Neutrophil (primary cell): ENCODE data around the gene STIM2.

ENCODE experiments used
- H3K27ac ChIP-seq: fragments of 200-600 bp; sonication (generic); 2 replicates; pipeline ENCODE4 v1.5.1; 2016; ENCODE audit warnings: mild to moderate bottlenecking, moderate library complexity
- H3K27me3 ChIP-seq: fragments of 200-600 bp; sonication (generic); 2 replicates; pipeline ENCODE4 v1.6.0; 2016; ENCODE audit warnings: mild to moderate bottlenecking
- H3K36me3 ChIP-seq: fragments of 200-600 bp; sonication (generic); 2 replicates; pipeline ENCODE4 v1.5.1; 2017
- H3K4me1 ChIP-seq, 2 experiments: fragments of 200-600 bp in 1 of 2; sonication (generic) in 1 of 2; 1 replicate in 1 of 2; 2 replicates in 1 of 2; pipeline versions ENCODE4 v1.5.1 to v1.6.1; 2013 to 2016; ENCODE audit warnings: low read depth in 1 of 2, low read length in 1 of 2, mild to moderate bottlenecking in 1 of 2, moderate library complexity in 1 of 2; ENCODE audit not compliant: control insufficient read depth in 1 of 2, insufficient read depth in 1 of 2
- H3K4me3 ChIP-seq, 2 experiments: fragments of 200-600 bp in 1 of 2; sonication (generic) in 1 of 2; 1 replicate in 1 of 2; 2 replicates in 1 of 2; pipeline ENCODE4 v1.5.1; 2013 to 2016; ENCODE audit warnings: low read depth in 1 of 2, low read length in 1 of 2, mild to moderate bottlenecking in 1 of 2, moderate library complexity in 1 of 2
- H3K9me3 ChIP-seq: fragments of 200-600 bp; sonication (generic); 2 replicates; pipeline ENCODE4 v1.5.1; 2016
- CTCF ChIP-seq: fragments of 200-600 bp; sonication (generic); IDR thresholded peaks from 2 replicates; pipeline ENCODE4 v1.5.1; 2016; ENCODE audit warnings: antibody characterized with exemption

Gene STIM2

GRCh38 chr4:26911254-26911653 lies 50.6 kb downstream of the STIM2 start:
- Histone ChIP-seq H3K36me3 (no peaks in the 10 kb centered on the region), H3K4me1 (no peaks in the 10 kb centered on the region), H3K27me3 (no peaks in the 10 kb centered on the region), H3K27ac (no peak overlapping the region), H3K4me3 (no peak overlapping the region), H3K9me3 (no peaks in the 10 kb centered on the region)
- no peak for TF ChIP-seq CTCF

- H3K4me1 ChIP-seq: peaks cover 0 to under 1% of the 10 kb centered on the region in 2 experiments
Observed at GRCh38 chr4:26912069-26912468, 51.4 kb downstream of the STIM2 start.

GRCh38 chr4:26912810-26913209 lies 52.2 kb downstream of the STIM2 start:
- Histone ChIP-seq H3K9me3 (no peaks in the 10 kb centered on the region), H3K27me3 (no peaks in the 10 kb centered on the region), H3K4me1 (peaks cover 0 to 4% of the 10 kb centered on the region in 2 experiments), H3K4me3 (no peak overlapping the region), H3K27ac (no peak overlapping the region), H3K36me3 (no peaks in the 10 kb centered on the region)
- TF ChIP-seq CTCF: no peak

More at GRCh38 chr4:26912069-26912468, 51.4 kb downstream of the STIM2 start:
- no peak for TF ChIP-seq CTCF
- no peak overlapping the region for H3K4me3 ChIP-seq
- no peaks in the 10 kb centered on the region for H3K9me3 ChIP-seq
- no peak overlapping the region for H3K27ac ChIP-seq
- no peaks in the 10 kb centered on the region for H3K27me3 ChIP-seq
- no peaks in the 10 kb centered on the region for H3K36me3 ChIP-seq

GRCh38 chr4:26916195-26916594 lies 55.6 kb downstream of the STIM2 start:
- H3K27me3 ChIP-seq: no peaks in the 10 kb centered on the region
- TF ChIP-seq CTCF: no peak
- peaks cover 0 to 4% of the 10 kb centered on the region in 2 experiments for H3K4me1 ChIP-seq
- no peak overlapping the region for H3K27ac ChIP-seq
- H3K4me3 ChIP-seq: no peak overlapping the region
- H3K36me3 ChIP-seq: peaks cover 19% of the 10 kb centered on the region
- no peaks in the 10 kb centered on the region for H3K9me3 ChIP-seq

- Histone ChIP-seq H3K27ac (no peak overlapping the region), H3K4me1 (no peaks in the 10 kb centered on the region), H3K9me3 (no peaks in the 10 kb centered on the region), H3K27me3 (no peaks in the 10 kb centered on the region), H3K36me3 (no peaks in the 10 kb centered on the region), H3K4me3 (no peak overlapping the region)
- TF ChIP-seq CTCF: no peak
Observed at GRCh38 chr4:26930964-26931363, 70.3 kb downstream of the STIM2 start.

- no peak overlapping the region for H3K27ac ChIP-seq
- no peaks in the 10 kb centered on the region for H3K36me3 ChIP-seq
- no peak overlapping the region for H3K4me3 ChIP-seq
- H3K9me3 ChIP-seq: no peaks in the 10 kb centered on the region
- H3K4me1 ChIP-seq: no peaks in the 10 kb centered on the region
- no peak for TF ChIP-seq CTCF
- H3K27me3 ChIP-seq: no peaks in the 10 kb centered on the region
Observed at GRCh38 chr4:26931451-26931850, 70.8 kb downstream of the STIM2 start.
